ENCODE data around the gene SAFB2.
A peak's percentile ranks its signal among the peaks of the same experiment; 100 is the strongest.

The SAFB2 gene

GRCh38 chr19:5622465-5623396 is at the start of gene SAFB2, which contains the start of gene SAFB:
TSS of gene SAFB2 (minus strand) at chr19:5622776. CDS start at chr19:5622715, 61 bp downstream.
TSS of gene SAFB (plus strand) at chr19:5623083. CDS start at chr19:5623206, 123 bp downstream.
- peak; percentile 80 for DNase-seq

- no peak for DNase-seq
These were observed 49.0 kb upstream of the SAFB2 start for GRCh38 chr19:5671600-5671999.

DNA sequence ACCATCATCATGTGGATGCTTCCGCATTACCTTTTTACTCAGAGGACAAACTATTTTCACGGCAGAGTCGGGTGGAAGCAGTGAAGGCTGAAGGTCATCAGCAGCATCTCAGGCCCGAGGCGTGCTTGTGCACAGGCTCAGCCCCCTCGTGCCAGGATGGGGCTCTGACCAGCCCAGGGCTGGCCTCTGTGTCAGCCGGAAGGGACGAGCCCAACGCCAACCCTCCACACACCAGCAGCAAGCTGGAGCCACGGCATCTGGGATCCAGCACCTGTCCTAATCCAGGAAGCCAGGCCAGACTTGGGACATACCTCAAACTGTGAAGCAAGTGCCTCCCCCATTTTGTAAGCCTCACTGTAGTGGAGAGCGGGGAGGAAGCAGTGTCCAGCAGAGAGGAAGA is 46.6 kb upstream of the SAFB2 start:
- no peak for DNase-seq

DNA sequence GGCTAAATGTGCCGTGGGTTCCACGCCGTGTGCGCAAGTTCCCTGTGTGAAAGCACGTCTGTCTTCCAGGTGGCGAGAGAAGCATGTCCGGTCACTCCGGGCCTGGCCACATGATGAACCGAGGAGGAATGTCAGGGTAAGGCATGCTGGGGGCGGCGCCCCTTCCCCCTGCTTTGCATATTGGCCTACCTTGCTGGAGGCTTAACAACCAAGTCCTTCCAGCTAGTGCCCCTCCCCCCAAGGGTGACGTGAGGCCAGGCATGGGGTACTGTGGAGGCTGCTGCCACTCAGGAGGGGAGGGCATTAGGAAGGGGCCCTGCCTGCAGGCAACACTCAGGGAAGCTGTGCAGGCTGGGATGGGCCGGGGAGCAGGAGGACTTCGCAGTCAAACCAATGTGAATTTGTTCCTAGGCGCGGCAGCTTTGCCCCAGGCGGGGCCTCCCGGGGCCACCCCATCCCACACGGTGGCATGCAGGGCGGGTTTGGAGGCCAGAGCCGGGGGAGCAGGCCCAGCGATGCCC is 45.2 kb upstream of the SAFB2 start:
- DNase-seq = no peak

DNA sequence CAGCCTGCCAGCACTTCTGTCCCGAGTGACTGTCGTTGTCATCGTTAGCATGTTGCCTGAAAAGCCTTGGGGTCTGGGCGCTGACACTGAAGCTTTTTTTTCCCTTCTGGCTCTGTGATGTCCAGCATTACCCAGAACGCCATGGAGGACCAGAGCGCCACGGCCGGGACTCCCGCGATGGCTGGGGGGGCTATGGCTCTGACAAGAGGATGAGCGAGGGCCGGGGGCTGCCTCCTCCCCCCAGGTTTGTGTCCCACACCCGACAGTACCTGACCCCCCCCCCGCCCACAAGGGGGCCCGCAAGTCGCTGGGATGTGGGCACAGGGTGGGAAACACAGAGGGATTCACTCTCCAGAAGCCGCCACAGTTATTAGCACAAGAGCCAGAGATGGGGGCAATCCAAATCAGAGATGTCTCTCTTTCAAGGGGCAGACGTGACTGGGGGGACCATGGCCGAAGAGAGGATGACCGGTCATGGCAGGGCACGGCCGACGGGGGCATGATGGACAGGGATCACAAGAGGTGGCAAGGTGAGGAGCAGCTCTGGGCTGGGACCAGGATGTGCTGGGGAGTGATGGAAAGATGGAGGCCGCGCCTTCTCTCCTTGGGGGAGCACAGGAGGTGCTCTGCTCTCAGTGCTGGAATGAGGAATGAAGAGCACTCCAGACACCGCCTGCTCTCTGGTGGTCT is 44.5 kb upstream of the SAFB2 start:
- no peak for DNase-seq

DNA sequence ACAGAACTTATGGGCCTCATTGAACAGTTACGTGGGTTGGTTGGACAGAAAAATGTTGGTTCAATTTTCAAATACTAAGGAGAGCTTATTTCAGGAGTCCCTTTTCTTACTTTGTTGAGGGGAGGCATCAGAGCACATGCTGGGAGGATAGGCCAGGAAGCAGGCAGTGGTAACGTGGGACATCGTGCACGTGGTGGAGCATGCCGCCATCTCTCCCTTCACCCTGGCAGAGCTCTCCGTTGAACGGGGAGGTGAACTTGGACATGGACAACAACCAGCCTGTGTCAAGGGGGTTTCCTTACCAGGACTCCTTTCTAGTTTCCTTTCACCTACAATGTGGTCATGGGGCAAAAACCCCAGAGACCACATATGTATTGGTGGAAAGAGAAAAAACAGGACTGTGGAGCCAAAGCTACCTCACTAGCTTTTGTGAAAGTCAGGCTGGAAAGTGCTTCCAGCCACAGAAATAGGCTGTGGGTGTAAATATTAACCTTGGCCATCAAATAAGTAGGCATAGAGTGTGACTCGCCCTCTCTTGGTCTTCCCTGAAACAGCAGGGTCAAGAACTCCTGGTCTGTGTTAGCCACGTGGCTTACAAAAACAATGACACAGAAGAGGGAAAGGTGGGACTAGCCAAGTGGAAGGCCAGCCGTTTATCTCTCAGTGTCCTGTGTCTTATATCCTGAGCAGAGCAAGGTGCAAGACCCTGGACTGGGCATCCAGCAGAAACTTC is 43.4 kb upstream of the SAFB2 start:
- no peak for DNase-seq

- DNase-seq = no peak
These were observed 41.9 kb upstream of the SAFB2 start for GRCh38 chr19:5664515-5664914.

GRCh38 chr19:5663904-5664303 is 41.3 kb upstream of the SAFB2 start:
- no peak for DNase-seq

DNA sequence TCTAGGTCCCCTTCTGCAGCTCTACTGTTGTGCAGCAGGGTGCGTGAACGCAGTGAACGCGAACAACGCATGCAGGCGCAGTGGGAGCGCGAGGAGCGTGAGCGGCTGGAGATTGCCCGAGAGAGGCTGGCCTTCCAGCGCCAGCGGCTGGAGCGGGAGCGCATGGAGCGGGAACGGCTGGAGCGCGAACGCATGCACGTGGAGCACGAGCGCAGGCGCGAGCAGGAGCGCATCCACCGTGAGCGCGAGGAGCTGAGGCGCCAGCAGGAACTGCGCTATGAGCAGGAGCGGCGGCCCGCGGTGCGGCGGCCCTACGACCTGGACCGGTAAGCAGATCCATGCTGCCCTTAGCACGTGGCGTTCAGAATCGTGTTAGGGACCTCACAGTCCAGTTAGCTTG is 38.9 kb upstream of the SAFB2 start:
- no peak for DNase-seq

GRCh38 chr19:5655412-5655811 is 32.8 kb upstream of the SAFB2 start:
- no peak for DNase-seq

- no peak for DNase-seq
These were observed 32.4 kb upstream of the SAFB2 start for GRCh38 chr19:5654931-5655330.

DNA sequence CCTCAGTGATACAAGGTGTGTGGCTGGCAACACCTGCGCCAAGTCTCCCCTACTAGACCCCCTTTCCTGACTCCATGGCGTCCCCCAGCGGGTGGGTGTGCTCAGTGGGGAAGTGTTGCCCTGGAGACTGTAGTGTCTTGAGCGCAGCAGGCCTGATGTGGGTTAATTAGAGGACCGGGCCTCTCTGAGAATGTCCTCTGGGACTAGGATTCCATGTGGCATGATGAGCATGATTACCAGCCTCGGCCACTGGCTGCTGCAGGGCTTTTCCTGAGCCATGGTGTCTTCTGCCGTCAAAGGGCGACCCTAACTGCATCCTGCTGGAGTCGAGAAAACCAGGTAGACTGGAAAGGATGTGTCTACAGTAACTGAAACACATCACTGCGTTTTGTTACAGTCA is 29.7 kb upstream of the SAFB2 start:
- no peak for DNase-seq

DNA sequence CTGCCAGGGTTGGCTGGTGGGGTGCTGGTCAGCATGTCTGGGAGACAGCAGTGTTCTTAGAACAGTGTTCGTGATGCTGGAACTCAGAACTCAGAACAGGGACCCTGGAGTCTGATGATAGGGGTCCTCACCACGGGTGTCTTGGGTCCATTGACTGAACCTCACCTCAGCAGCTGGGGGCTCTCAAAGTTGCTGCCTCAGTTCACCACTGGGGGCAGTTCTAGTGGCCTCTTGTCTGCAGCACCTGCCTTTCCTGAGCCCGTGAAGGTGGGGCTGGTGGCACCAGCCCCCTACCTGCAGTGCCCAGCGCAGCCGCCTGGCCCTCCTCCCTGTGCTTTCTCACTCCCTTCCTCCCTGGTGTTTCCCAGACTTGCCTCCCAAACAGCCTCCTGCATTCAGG is 28.8 kb upstream of the SAFB2 start:
- DNase-seq = no peak

DNA sequence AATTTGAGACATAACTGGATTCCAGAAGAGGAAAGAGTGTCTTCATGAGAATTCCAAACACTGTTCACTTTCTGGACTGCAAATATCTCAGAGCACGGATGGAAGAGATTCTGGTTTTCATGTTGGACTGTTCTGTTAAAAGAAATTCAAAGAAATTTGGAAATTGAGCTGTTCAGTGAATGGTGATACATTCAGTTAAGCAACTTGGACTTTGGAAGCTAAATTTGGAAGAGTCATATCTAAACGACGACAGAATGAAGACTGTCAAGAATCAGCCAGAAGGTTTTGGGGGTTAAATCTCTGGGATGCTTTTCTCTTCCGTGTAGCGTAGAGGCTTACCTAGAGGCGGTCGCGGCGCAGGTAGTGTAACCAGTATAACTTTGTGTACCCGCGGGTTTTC is 25.9 kb upstream of the SAFB2 start:
- no peak for DNase-seq

- no peak for DNase-seq
These were observed 24.1 kb upstream of the SAFB2 start for GRCh38 chr19:5646703-5647102.

- no peak for DNase-seq
These were observed 22.8 kb upstream of the SAFB2 start for GRCh38 chr19:5645409-5645808.

DNA sequence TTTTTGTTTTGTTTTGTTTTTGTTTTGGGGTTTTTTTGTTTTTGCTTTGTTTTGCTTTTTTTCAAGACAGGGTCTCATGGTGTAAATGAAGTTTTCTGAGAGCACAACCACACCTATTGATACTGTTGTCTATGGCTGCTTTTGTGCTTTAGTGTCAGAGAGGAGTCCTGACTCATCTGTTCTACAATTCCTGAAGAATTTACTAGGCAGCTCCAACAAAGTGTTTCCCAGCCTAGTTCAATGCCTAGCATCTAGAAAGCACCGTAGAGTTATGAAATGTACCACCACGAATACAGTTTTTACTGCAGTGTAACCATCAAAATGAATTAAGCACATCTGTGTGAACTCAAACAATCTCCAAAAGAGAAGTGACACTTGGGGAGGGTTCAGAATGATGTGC is 21.5 kb upstream of the SAFB2 start:
- no peak for DNase-seq

GRCh38 chr19:5643060-5643459 is 20.5 kb upstream of the SAFB2 start:
- DNase-seq = no peak

DNA sequence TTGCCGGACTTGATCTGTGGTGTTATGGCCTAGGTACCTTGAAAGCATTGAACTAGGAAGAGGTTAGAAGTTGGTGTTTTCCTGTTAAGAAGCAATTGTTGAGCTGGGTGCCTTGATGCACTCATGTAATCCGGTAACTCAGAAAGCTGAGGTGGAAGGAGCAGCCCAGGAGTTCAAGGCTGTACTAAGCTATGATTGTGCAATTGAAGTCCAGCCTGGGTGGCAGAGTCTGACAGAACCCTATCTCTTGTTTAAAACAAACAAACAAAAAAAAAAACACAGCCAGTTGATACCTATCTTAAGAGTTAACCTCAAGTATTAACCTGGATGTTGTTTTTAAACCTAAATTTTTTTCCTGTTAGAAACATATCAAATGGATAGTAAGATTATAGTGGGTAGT is 19.6 kb upstream of the SAFB2 start:
- DNase-seq = no peak

DNA sequence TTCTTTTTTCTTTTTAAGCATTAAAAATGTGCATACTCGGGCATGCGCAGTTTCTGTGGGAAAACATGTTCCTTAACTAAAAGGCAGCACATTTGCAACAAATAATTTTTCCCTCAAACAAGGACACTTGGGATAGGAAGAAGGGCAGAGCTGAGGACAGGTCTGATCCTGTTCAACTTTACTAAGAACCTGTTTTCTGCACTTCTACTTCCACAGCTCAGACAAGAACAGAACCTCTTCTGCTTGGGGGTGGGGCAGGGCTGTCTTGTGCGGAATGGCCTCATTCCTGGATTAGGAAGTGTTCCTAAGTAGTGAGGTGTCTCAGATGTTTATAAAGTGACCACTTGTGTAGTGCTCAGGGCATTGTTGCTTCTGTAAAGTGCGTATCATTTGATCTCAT is 18.6 kb upstream of the SAFB2 start:
- DNase-seq = no peak

- DNase-seq = no peak
These were observed 15.4 kb upstream of the SAFB2 start for GRCh38 chr19:5637971-5638370.

GRCh38 chr19:5635427-5635826 is 12.9 kb upstream of the SAFB2 start:
- DNase-seq = no peak

DNA sequence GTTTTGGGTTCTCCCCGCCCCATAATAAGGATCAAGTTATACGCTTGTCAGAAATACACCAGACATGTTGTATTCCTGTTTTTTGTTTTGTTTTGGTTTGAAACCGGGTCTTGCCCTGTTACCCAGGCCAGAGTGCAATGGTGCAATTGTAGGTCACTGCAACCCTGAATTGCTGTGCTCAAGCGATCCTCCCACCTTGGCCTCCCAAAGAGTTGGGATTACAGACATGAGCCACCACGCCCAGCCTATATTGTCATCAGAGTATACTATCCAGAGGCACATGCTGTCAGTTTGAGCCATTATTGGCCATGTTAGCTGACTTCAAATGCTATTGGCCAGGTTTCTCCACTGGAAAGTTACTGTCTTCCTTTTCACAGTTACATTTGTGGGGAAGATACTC is 10.1 kb upstream of the SAFB2 start:
- DNase-seq = no peak

Measured in 8988T (cell line).